BE2C (cell line): Measurements from ENCODE around the gene DIP2C.

Source experiments
- DNase-seq: peaks from one replicate; pipeline ENCODE4 v3.0.0-alpha.2; 2020
- H3K27me3 ChIP-seq: fragments of 250-450 bp; sonication (Bioruptor Pico); 2 replicates; pipeline ENCODE4 v1.5.1; 2020; ENCODE audit warnings: mild to moderate bottlenecking
- H3K36me3 ChIP-seq: fragments of 250-450 bp; sonication (Bioruptor Pico); 2 replicates; pipeline ENCODE4 v1.5.1; 2020; ENCODE audit warnings: mild to moderate bottlenecking
- H3K4me1 ChIP-seq: fragments of 250-450 bp; sonication (Bioruptor Pico); 2 replicates; pipeline ENCODE4 v1.5.1; 2020
- H3K4me3 ChIP-seq: 2 replicates; pipeline ENCODE4 v1.5.1; 2011; ENCODE audit warnings: low read depth, low read length
- H3K9me3 ChIP-seq: fragments of 250-450 bp; sonication (Bioruptor Pico); 2 replicates; pipeline ENCODE4 v1.5.1; 2020
- CTCF ChIP-seq: IDR thresholded peaks from 2 replicates; pipeline ENCODE4 v1.5.1; 2012; ENCODE audit warnings: mild to moderate bottlenecking, low read depth, low read length

Gene DIP2C

GRCh38 chr10:676178-676577 lies 13.3 kb downstream of the DIP2C start:
- DNase-seq, result no peak
- no peaks in the 10 kb centered on the region for H3K4me1 ChIP-seq
- H3K27me3 ChIP-seq, result no peaks in the 10 kb centered on the region
- H3K36me3 ChIP-seq, result no peaks in the 10 kb centered on the region
- no peak overlapping the region for H3K4me3 ChIP-seq
- no peaks in the 10 kb centered on the region for H3K9me3 ChIP-seq
- no peak for TF ChIP-seq CTCF

DNA sequence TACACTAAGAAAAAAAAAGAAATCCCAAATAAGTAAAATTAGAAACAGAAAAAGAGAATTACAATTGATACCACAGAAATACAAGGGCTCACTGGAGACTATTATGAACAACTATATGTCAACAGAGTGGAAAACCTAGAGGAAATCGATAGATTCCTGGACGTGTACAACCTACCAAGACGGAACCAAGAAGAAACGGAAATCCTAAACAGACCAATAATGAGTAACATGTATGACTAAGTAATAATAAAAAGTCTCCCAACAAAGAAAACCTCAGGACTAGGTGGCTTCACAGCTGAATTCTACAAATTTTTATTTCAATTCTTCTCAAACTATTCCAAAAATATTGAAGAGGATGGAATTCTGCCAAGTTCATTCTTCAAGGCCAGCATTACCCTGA lies 13.9 kb downstream of the DIP2C start:
- DNase-seq, result no peak
- no peaks in the 10 kb centered on the region for H3K4me1 ChIP-seq
- no peaks in the 10 kb centered on the region for H3K9me3 ChIP-seq
- TF ChIP-seq CTCF, result no peak
- no peaks in the 10 kb centered on the region for H3K27me3 ChIP-seq
- H3K36me3 ChIP-seq, result no peaks in the 10 kb centered on the region
- no peak overlapping the region for H3K4me3 ChIP-seq

GRCh38 chr10:673492-673891 lies 16.0 kb downstream of the DIP2C start:
- H3K36me3 ChIP-seq, result no peaks in the 10 kb centered on the region
- no peak overlapping the region for H3K4me3 ChIP-seq
- TF ChIP-seq CTCF, result no peak
- no peak for DNase-seq
- H3K27me3 ChIP-seq, result no peaks in the 10 kb centered on the region
- no peaks in the 10 kb centered on the region for H3K9me3 ChIP-seq
- no peaks in the 10 kb centered on the region for H3K4me1 ChIP-seq

DNA sequence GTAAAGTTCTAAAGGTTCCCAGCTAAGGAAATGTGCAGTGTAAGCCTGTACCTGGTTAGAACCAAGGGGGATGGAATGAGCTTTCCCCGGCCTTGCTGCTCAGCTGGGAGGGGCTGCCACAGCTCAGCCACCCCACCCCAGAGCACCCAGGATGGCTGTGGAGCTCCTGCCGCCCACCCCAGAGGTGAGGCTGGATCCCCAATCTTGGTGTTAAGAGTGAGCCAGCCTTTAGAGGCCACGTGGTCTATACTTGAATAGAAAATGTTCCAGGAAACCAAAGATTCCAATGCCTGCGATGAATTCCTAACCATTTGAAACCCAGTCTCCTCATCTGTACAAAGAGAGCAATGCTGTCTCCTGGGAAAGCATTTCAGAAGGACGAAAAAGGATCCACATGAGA lies 16.5 kb downstream of the DIP2C start:
- H3K9me3 ChIP-seq, result no peaks in the 10 kb centered on the region
- H3K27me3 ChIP-seq, result no peaks in the 10 kb centered on the region
- no peak for TF ChIP-seq CTCF
- no peaks in the 10 kb centered on the region for H3K4me1 ChIP-seq
- H3K4me3 ChIP-seq, result no peak overlapping the region
- no peak for DNase-seq
- H3K36me3 ChIP-seq, result no peaks in the 10 kb centered on the region

GRCh38 chr10:672203-672602 lies 17.3 kb downstream of the DIP2C start:
- no peaks in the 10 kb centered on the region for H3K9me3 ChIP-seq
- no peaks in the 10 kb centered on the region for H3K36me3 ChIP-seq
- TF ChIP-seq CTCF, result no peak
- H3K4me3 ChIP-seq, result no peak overlapping the region
- H3K4me1 ChIP-seq, result no peaks in the 10 kb centered on the region
- no peaks in the 10 kb centered on the region for H3K27me3 ChIP-seq
- DNase-seq, result no peak

GRCh38 chr10:670990-671389 lies 18.5 kb downstream of the DIP2C start:
- no peaks in the 10 kb centered on the region for H3K9me3 ChIP-seq
- no peaks in the 10 kb centered on the region for H3K36me3 ChIP-seq
- no peak for DNase-seq
- H3K4me1 ChIP-seq, result no peaks in the 10 kb centered on the region
- H3K4me3 ChIP-seq, result no peak overlapping the region
- no peaks in the 10 kb centered on the region for H3K27me3 ChIP-seq
- no peak for TF ChIP-seq CTCF
